ENCODE data around the gene HECTD4.
"Not testable (repeated sequence)": the region's sequence is repeated elsewhere in the genome, so short reads cannot be mapped to it uniquely, and the experiment has no call there.

HECTD4 gene

GRCh38 chr12:112230136-112230535, 152.1 kb downstream of the HECTD4 start:
- no peak overlapping the region for H3K4me3 ChIP-seq (ENCODE audit: control insufficient read depth in 1 of 7, extremely low read depth in 1 of 7, insufficient read depth in 4 of 7, low read depth in 2 of 7, low read length in 6 of 7)
- no peaks in the 10 kb centered on the region for H3K4me1 ChIP-seq (ENCODE audit: control extremely low read depth in 1 of 4, control insufficient read depth in 4 of 4, insufficient read depth in 4 of 4, low read length in 3 of 4)
- CTCF ChIA-PET: interaction anchor here (1.2 to 1.5 kb wide), 2 partner anchors 12 to 62 kb away, joined by 3 read pairs; no protein-coding TSS in a partner anchor
- H3K27me3 ChIP-seq (replicated peaks in 2 of 5; ENCODE audit: control insufficient read depth in 4 of 5, insufficient read depth in 5 of 5, low read length in 4 of 5): no peaks in the 10 kb centered on the region
- POLR2A ChIA-PET: no interaction called here
- H3K27ac ChIP-seq (ENCODE audit: insufficient read depth in 1 of 2, low read depth in 1 of 2, low read length in 2 of 2, poor library complexity in 1 of 2, severe bottlenecking in 2 of 2): no peak overlapping the region
- H3K36me3 ChIP-seq (ENCODE audit: control insufficient read depth in 4 of 4, insufficient read depth in 4 of 4, low read length in 3 of 4): peaks cover 27 to 79% (median 51%) of the 10 kb centered on the region in 4 experiments
- 100% methylated on average over 3 of the region's 4 CpGs for WGBS (ENCODE audit: insufficient coverage)
- DNase-seq: no peak
- H3K9me3 ChIP-seq (ENCODE audit: control extremely low read depth in 1 of 5, control insufficient read depth in 4 of 5, insufficient read depth in 2 of 5, low read depth in 1 of 5, low read length in 4 of 5): no peaks in the 10 kb centered on the region

GRCh38 chr12:112226768-112227167, 155.5 kb downstream of the HECTD4 start:
- CTCF ChIA-PET: no interaction called here
- H3K27me3 ChIP-seq (replicated peaks in 2 of 5; ENCODE audit: control insufficient read depth in 4 of 5, insufficient read depth in 5 of 5, low read length in 4 of 5): no peaks in the 10 kb centered on the region
- no peak overlapping the region for H3K27ac ChIP-seq (ENCODE audit: insufficient read depth in 1 of 2, low read depth in 1 of 2, low read length in 2 of 2, poor library complexity in 1 of 2, severe bottlenecking in 2 of 2)
- DNase-seq: no peak
- POLR2A ChIA-PET: no interaction called here
- no peak overlapping the region for H3K4me3 ChIP-seq (ENCODE audit: control insufficient read depth in 1 of 7, extremely low read depth in 1 of 7, insufficient read depth in 4 of 7, low read depth in 2 of 7, low read length in 6 of 7)
- no peaks in the 10 kb centered on the region for H3K4me1 ChIP-seq (ENCODE audit: control extremely low read depth in 1 of 4, control insufficient read depth in 4 of 4, insufficient read depth in 4 of 4, low read length in 3 of 4)
- peaks cover 19 to 68% (median 34%) of the 10 kb centered on the region in 4 experiments for H3K36me3 ChIP-seq (ENCODE audit: control insufficient read depth in 4 of 4, insufficient read depth in 4 of 4, low read length in 3 of 4)
- 83% methylated on average over 1 of the region's 3 CpGs for WGBS (ENCODE audit: insufficient coverage)
- H3K9me3 ChIP-seq (ENCODE audit: control extremely low read depth in 1 of 5, control insufficient read depth in 4 of 5, insufficient read depth in 2 of 5, low read depth in 1 of 5, low read length in 4 of 5): no peaks in the 10 kb centered on the region

GRCh38 chr12:112220628-112221027, 161.6 kb downstream of the HECTD4 start:
- H3K27ac ChIP-seq (ENCODE audit: insufficient read depth in 1 of 2, low read depth in 1 of 2, low read length in 2 of 2, poor library complexity in 1 of 2, severe bottlenecking in 2 of 2); H3K4me3 ChIP-seq (ENCODE audit: control insufficient read depth in 1 of 7, extremely low read depth in 1 of 7, insufficient read depth in 4 of 7, low read depth in 2 of 7, low read length in 6 of 7); CTCF ChIA-PET; POLR2A ChIA-PET; H3K27me3 ChIP-seq (replicated peaks in 2 of 5; ENCODE audit: control insufficient read depth in 4 of 5, insufficient read depth in 5 of 5, low read length in 4 of 5); DNase-seq; H3K4me1 ChIP-seq (ENCODE audit: control extremely low read depth in 1 of 4, control insufficient read depth in 4 of 4, insufficient read depth in 4 of 4, low read length in 3 of 4); H3K9me3 ChIP-seq (ENCODE audit: control extremely low read depth in 1 of 5, control insufficient read depth in 4 of 5, insufficient read depth in 2 of 5, low read depth in 1 of 5, low read length in 4 of 5): not testable (repeated sequence)
- peaks cover 9 to 33% (median 21%) of the 10 kb centered on the region in 4 experiments for H3K36me3 ChIP-seq (ENCODE audit: control insufficient read depth in 4 of 4, insufficient read depth in 4 of 4, low read length in 3 of 4)
- 99% methylated on average over 7 of the region's 7 CpGs for WGBS (ENCODE audit: insufficient coverage)

- H3K36me3 ChIP-seq (ENCODE audit: control insufficient read depth in 4 of 4, insufficient read depth in 4 of 4, low read length in 3 of 4): peaks cover 12 to 36% (median 25%) of the 10 kb centered on the region in 4 experiments
- H3K4me1 ChIP-seq (ENCODE audit: control extremely low read depth in 1 of 4, control insufficient read depth in 4 of 4, insufficient read depth in 4 of 4, low read length in 3 of 4): peaks cover 0 to 3% (median 0%) of the 10 kb centered on the region in 4 experiments
- ChIA-PET CTCF (interaction anchor here (1.1 to 1.7 kb wide), 2 partner anchors 20 to 21 kb away, joined by 3 read pairs; no protein-coding TSS in a partner anchor), POLR2A (interaction anchor here (0.6 to 0.8 kb wide), 2 partner anchors 377 to 502 kb away, joined by 3 to 4 read pairs; partner anchors contain the start of gene MAPKAPK5)
- no peak overlapping the region for H3K4me3 ChIP-seq (ENCODE audit: control insufficient read depth in 1 of 7, extremely low read depth in 1 of 7, insufficient read depth in 4 of 7, low read depth in 2 of 7, low read length in 6 of 7)
- 98% methylated on average over 11 of the region's 11 CpGs for WGBS (ENCODE audit: insufficient coverage)
- H3K27ac ChIP-seq (ENCODE audit: insufficient read depth in 1 of 2, low read depth in 1 of 2, low read length in 2 of 2, poor library complexity in 1 of 2, severe bottlenecking in 2 of 2): no peak overlapping the region
- H3K9me3 ChIP-seq (ENCODE audit: control extremely low read depth in 1 of 5, control insufficient read depth in 4 of 5, insufficient read depth in 2 of 5, low read depth in 1 of 5, low read length in 4 of 5): no peaks in the 10 kb centered on the region
- no peaks in the 10 kb centered on the region for H3K27me3 ChIP-seq (replicated peaks in 2 of 5; ENCODE audit: control insufficient read depth in 4 of 5, insufficient read depth in 5 of 5, low read length in 4 of 5)
- no peak for DNase-seq
Observed at GRCh38 chr12:112219195-112219594, 163.0 kb downstream of the HECTD4 start.

GRCh38 chr12:112218150-112218549, 164.1 kb downstream of the HECTD4 start:
- H3K36me3 ChIP-seq (ENCODE audit: control insufficient read depth in 4 of 4, insufficient read depth in 4 of 4, low read length in 3 of 4): peaks cover 15 to 38% (median 26%) of the 10 kb centered on the region in 4 experiments
- H3K4me3 ChIP-seq (ENCODE audit: control insufficient read depth in 1 of 7, extremely low read depth in 1 of 7, insufficient read depth in 4 of 7, low read depth in 2 of 7, low read length in 6 of 7): no peak overlapping the region
- CTCF ChIA-PET: interaction anchor here (0.7 to 1.7 kb wide), 2 partner anchors 18 to 20 kb away, joined by 3 to 4 read pairs; no protein-coding TSS in a partner anchor
- H3K9me3 ChIP-seq (ENCODE audit: control extremely low read depth in 1 of 5, control insufficient read depth in 4 of 5, insufficient read depth in 2 of 5, low read depth in 1 of 5, low read length in 4 of 5): no peaks in the 10 kb centered on the region
- peaks cover 0 to 3% (median 0%) of the 10 kb centered on the region in 4 experiments for H3K4me1 ChIP-seq (ENCODE audit: control extremely low read depth in 1 of 4, control insufficient read depth in 4 of 4, insufficient read depth in 4 of 4, low read length in 3 of 4)
- POLR2A ChIA-PET: no interaction called here
- no CpG with 5 or more reads among the region's 3 CpGs for whole genome bisulfite sequencing (ENCODE audit: insufficient coverage)
- no peaks in the 10 kb centered on the region for H3K27me3 ChIP-seq (replicated peaks in 2 of 5; ENCODE audit: control insufficient read depth in 4 of 5, insufficient read depth in 5 of 5, low read length in 4 of 5)
- no peak overlapping the region for H3K27ac ChIP-seq (ENCODE audit: insufficient read depth in 1 of 2, low read depth in 1 of 2, low read length in 2 of 2, poor library complexity in 1 of 2, severe bottlenecking in 2 of 2)
- no peak for DNase-seq

GRCh38 chr12:112217647-112218046, 164.6 kb downstream of the HECTD4 start:
- Histone ChIP-seq H3K27ac (ENCODE audit: insufficient read depth in 1 of 2, low read depth in 1 of 2, low read length in 2 of 2, poor library complexity in 1 of 2, severe bottlenecking in 2 of 2) (no peak overlapping the region), H3K27me3 (replicated peaks in 2 of 5; ENCODE audit: control insufficient read depth in 4 of 5, insufficient read depth in 5 of 5, low read length in 4 of 5) (no peaks in the 10 kb centered on the region), H3K9me3 (ENCODE audit: control extremely low read depth in 1 of 5, control insufficient read depth in 4 of 5, insufficient read depth in 2 of 5, low read depth in 1 of 5, low read length in 4 of 5) (no peaks in the 10 kb centered on the region), H3K36me3 (ENCODE audit: control insufficient read depth in 4 of 4, insufficient read depth in 4 of 4, low read length in 3 of 4) (peaks cover 15 to 36% (median 25%) of the 10 kb centered on the region in 4 experiments), H3K4me1 (ENCODE audit: control extremely low read depth in 1 of 4, control insufficient read depth in 4 of 4, insufficient read depth in 4 of 4, low read length in 3 of 4) (peaks cover 0 to 3% (median 0%) of the 10 kb centered on the region in 4 experiments), H3K4me3 (ENCODE audit: control insufficient read depth in 1 of 7, extremely low read depth in 1 of 7, insufficient read depth in 4 of 7, low read depth in 2 of 7, low read length in 6 of 7) (no peak overlapping the region)
- ChIA-PET POLR2A (no interaction called here), CTCF (no interaction called here)
- no peak for DNase-seq

GRCh38 chr12:112216223-112216622, 166.0 kb downstream of the HECTD4 start:
- Histone ChIP-seq H3K4me1 (ENCODE audit: control extremely low read depth in 1 of 4, control insufficient read depth in 4 of 4, insufficient read depth in 4 of 4, low read length in 3 of 4) (peaks cover 0 to 3% (median 0%) of the 10 kb centered on the region in 4 experiments), H3K27me3 (replicated peaks in 2 of 5; ENCODE audit: control insufficient read depth in 4 of 5, insufficient read depth in 5 of 5, low read length in 4 of 5) (no peaks in the 10 kb centered on the region), H3K36me3 (ENCODE audit: control insufficient read depth in 4 of 4, insufficient read depth in 4 of 4, low read length in 3 of 4) (peaks cover 19 to 49% (median 36%) of the 10 kb centered on the region in 4 experiments), H3K9me3 (ENCODE audit: control extremely low read depth in 1 of 5, control insufficient read depth in 4 of 5, insufficient read depth in 2 of 5, low read depth in 1 of 5, low read length in 4 of 5) (no peaks in the 10 kb centered on the region), H3K4me3 (ENCODE audit: control insufficient read depth in 1 of 7, extremely low read depth in 1 of 7, insufficient read depth in 4 of 7, low read depth in 2 of 7, low read length in 6 of 7) (no peak overlapping the region), H3K27ac (ENCODE audit: insufficient read depth in 1 of 2, low read depth in 1 of 2, low read length in 2 of 2, poor library complexity in 1 of 2, severe bottlenecking in 2 of 2) (no peak overlapping the region)
- POLR2A ChIA-PET: no interaction called here
- CTCF ChIA-PET: no interaction called here
- DNase-seq: no peak
- WGBS (ENCODE audit: insufficient coverage): no CpG with 5 or more reads among the region's 7 CpGs

Data from common myeloid progenitor, CD34-positive (primary cell).